HL-60 (cell line): Measurements from ENCODE around the gene GHSR.

Experiments used
- DNase-seq, 2 experiments: peaks; one replicate each; pipeline ENCODE4 v3.0.0-alpha.2; 2010 to 2020; ENCODE audit warnings: low read depth in 1 of 2, low spot score in 1 of 2
- H3K27ac ChIP-seq: fragments of 250-450 bp; sonication (Bioruptor Pico); replicated peaks from 2 replicates; pipeline ENCODE4 v1.5.1; 2020; ENCODE audit warnings: mild to moderate bottlenecking, moderate library complexity
- H3K27me3 ChIP-seq: fragments of 250-450 bp; sonication (Bioruptor Pico); 2 replicates; pipeline ENCODE4 v1.5.1; 2021; ENCODE audit warnings: mild to moderate bottlenecking, moderate library complexity; ENCODE audit not compliant: insufficient read depth, poor library complexity, severe bottlenecking
- H3K4me3 ChIP-seq: replicated peaks from 2 replicates; pipeline ENCODE4 v1.5.1; 2011; ENCODE audit warnings: mild to moderate bottlenecking, control low read depth, low read length; ENCODE audit not compliant: insufficient read depth
- GABPA ChIP-seq: IDR thresholded peaks from 2 replicates; pipeline ENCODE4 v1.6.1; 2012; ENCODE audit warnings: low read depth
- POLR2AphosphoS5 ChIP-seq: IDR thresholded peaks from 2 replicates; pipeline ENCODE4 v1.6.1; 2012; ENCODE audit warnings: low read depth
- SPI1 ChIP-seq: IDR thresholded peaks from 2 replicates; pipeline ENCODE4 v1.6.1; 2012; ENCODE audit warnings: low read depth, mild to moderate bottlenecking, borderline replicate concordance
- TF ChIP-seq, protein P1 (sequence below): IDR thresholded peaks from one replicate; pipeline ENCODE4 v1.5.1; 2011; ENCODE audit warnings: low read length, control low read depth, inconsistent platforms; ENCODE audit not compliant: insufficient read depth
- TF ChIP-seq, protein P2 (sequence below): IDR thresholded peaks from 2 replicates; pipeline ENCODE4 v1.6.1; 2012; ENCODE audit warnings: low read depth; ENCODE audit not compliant: insufficient replicate concordance

GHSR gene

DNA sequence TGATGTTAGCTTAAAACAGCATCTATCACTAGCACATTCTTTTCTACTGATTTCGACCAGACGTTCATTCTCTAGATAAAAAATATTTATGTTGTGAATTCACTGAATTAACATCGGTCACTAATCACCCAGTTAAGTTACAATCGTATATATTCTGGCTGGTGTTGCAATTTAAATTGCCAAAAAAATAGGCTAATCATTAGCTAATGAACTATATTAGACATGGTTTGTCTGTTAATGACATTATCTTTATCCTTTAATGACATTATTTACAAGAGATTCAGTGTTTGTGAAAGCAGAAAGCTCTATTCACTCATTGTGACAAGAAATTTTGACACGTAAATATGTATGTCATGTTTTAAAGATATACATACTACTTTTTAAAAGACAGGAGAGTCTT lies 6.7 kb downstream of the GHSR start:
- DNase-seq: no peak
- H3K27ac ChIP-seq: no peak overlapping the region
- TF ChIP-seq POLR2AphosphoS5: no peak
- TF ChIP-seq, protein P1, sequence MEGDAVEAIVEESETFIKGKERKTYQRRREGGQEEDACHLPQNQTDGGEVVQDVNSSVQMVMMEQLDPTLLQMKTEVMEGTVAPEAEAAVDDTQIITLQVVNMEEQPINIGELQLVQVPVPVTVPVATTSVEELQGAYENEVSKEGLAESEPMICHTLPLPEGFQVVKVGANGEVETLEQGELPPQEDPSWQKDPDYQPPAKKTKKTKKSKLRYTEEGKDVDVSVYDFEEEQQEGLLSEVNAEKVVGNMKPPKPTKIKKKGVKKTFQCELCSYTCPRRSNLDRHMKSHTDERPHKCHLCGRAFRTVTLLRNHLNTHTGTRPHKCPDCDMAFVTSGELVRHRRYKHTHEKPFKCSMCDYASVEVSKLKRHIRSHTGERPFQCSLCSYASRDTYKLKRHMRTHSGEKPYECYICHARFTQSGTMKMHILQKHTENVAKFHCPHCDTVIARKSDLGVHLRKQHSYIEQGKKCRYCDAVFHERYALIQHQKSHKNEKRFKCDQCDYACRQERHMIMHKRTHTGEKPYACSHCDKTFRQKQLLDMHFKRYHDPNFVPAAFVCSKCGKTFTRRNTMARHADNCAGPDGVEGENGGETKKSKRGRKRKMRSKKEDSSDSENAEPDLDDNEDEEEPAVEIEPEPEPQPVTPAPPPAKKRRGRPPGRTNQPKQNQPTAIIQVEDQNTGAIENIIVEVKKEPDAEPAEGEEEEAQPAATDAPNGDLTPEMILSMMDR: no peak
- TF ChIP-seq, protein P2, sequence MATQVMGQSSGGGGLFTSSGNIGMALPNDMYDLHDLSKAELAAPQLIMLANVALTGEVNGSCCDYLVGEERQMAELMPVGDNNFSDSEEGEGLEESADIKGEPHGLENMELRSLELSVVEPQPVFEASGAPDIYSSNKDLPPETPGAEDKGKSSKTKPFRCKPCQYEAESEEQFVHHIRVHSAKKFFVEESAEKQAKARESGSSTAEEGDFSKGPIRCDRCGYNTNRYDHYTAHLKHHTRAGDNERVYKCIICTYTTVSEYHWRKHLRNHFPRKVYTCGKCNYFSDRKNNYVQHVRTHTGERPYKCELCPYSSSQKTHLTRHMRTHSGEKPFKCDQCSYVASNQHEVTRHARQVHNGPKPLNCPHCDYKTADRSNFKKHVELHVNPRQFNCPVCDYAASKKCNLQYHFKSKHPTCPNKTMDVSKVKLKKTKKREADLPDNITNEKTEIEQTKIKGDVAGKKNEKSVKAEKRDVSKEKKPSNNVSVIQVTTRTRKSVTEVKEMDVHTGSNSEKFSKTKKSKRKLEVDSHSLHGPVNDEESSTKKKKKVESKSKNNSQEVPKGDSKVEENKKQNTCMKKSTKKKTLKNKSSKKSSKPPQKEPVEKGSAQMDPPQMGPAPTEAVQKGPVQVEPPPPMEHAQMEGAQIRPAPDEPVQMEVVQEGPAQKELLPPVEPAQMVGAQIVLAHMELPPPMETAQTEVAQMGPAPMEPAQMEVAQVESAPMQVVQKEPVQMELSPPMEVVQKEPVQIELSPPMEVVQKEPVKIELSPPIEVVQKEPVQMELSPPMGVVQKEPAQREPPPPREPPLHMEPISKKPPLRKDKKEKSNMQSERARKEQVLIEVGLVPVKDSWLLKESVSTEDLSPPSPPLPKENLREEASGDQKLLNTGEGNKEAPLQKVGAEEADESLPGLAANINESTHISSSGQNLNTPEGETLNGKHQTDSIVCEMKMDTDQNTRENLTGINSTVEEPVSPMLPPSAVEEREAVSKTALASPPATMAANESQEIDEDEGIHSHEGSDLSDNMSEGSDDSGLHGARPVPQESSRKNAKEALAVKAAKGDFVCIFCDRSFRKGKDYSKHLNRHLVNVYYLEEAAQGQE: no peak
- no peak for TF ChIP-seq SPI1
- TF ChIP-seq GABPA: no peak
- peaks cover 7% of the 10 kb centered on the region for H3K27me3 ChIP-seq
- H3K4me3 ChIP-seq: no peak overlapping the region

DNA sequence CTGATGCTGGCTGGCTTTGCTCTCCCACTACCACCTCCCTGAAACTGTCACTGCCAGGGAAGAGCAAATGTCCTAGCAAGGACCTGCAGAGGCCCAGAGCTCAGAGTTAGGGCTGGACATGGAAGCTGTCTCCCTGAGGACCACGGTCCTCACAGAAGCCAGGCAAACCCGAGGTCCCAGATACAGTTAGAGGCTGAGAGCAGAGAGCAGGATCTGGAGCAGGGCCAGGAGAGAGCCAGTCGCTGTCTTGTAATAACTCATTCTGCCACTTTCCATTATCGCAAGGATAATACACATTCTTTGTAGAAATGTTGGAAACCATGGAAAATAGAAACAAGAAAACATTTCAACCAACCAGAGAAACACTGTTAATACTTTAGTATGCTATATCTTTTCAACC lies 10.1 kb downstream of the GHSR start:
- TF ChIP-seq GABPA (no peak), SPI1 (no peak), POLR2AphosphoS5 (no peak)
- TF ChIP-seq, protein P1: no peak
- TF ChIP-seq, protein P2: no peak
- peaks cover 5% of the 10 kb centered on the region for H3K27me3 ChIP-seq
- H3K4me3 ChIP-seq: no peak overlapping the region
- no peak overlapping the region for H3K27ac ChIP-seq
- no peak for DNase-seq

DNA sequence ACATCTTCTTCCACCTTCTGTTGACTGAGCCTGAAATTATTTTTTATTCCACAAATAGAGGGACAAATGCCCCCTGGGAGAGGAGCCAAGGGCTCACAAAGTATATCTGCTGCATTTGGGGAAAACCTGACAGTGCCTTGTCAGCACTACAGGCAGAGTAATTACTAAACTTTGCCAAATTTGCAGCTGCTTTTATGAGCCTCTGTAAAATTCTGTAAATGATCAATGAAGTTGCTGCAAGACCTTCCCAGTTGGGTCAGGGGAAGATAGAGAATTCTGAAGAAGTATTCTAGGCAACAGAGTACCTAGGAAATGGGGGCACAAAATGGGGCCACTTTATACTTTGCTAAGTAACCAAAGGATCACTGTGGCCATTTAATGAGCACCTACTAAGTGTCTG lies 10.5 kb downstream of the GHSR start:
- Histone ChIP-seq H3K27me3 (peaks cover 5% of the 10 kb centered on the region), H3K4me3 (no peak overlapping the region), H3K27ac (no peak overlapping the region)
- no peak for DNase-seq
- TF ChIP-seq SPI1 (no peak), POLR2AphosphoS5 (no peak), GABPA (no peak)
- TF ChIP-seq, protein P1: no peak
- TF ChIP-seq, protein P2: no peak
